Middle frontal gyrus (tissue), 1 donor: ENCODE data around the gene DCC.

ENCODE experiments used
- DNase-seq: peaks from one replicate; pipeline ENCODE4 v3.0.0-alpha.2; 2015; ENCODE audit warnings: low spot score; ENCODE audit errors: extremely low spot score

DCC gene

DNA sequence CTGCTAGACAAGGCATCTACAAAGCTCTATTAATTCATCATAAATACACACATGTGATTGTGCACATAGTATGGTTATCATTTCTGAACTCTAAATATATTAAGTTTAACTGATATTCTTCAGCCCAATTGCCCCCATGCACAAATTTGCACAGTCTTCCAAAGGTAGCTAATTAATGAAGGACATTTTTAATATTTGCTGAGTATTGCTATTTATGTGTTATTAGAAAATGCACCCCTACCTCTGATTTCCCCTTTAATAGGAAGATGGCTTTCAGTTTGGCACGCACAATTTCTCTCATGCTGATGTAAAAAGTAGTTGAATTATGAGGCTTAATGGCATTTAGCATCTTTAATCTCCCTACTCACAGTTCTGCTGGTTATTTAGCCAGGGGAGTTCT, 242.1 kb downstream of the DCC start:
- no peak for DNase-seq

DNA sequence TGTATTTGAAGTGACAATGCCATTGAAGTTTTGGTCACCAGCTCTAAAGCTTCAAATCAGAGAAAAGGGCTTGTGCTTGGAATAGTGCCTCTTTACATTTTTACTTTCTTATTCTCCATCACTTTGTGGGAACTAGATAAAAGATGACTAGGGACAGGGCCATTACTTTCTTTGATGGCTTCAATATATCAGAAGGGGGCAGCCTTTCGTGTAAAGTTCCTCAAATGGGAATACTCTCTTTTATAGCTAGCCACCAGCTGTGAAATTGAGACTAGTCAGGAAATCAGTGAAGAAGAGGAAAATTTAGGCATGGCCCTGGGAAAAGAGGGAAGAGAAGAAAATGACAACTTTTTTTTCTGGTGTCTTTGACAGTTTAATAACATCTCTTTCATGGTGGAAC, 242.5 kb downstream of the DCC start:
- no peak for DNase-seq

GRCh38 chr18:52588931-52589330, 248.9 kb downstream of the DCC start:
- no peak for DNase-seq

DNA sequence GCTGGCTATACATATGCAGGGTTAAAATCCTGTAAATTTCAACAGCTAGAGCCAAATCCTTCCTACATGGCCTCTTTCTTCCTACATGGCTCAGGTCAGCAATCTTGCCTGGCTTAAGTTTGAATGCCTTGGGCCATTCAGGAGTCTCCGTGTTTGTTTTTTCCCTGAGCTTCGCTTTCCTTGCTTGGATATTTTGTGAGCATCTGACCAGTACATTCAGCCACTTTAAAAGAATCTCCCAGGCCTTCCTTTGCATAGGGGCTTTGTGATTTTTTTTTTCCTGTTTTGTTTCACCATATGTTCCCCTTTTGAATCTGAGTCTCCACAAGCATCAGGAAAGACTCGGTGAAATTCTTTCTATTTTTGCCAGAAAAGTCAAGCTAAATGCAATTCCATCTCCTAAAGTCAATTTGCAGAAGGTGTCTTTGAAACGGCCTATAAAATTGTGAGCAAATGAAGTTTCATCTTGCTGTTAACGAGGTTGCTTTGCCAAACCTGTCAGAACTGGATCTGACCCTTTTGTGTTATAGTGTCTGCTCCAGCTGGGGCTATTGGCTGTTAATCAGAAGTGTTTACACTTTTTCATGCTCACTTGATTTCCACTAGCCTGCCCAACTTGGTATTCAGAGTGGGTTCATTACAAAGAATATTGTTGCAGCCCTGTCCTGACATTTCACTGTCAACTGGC, 256.9 kb downstream of the DCC start:
- DNase-seq: no peak

- no peak for DNase-seq
Observed at GRCh38 chr18:52598921-52599320, 258.9 kb downstream of the DCC start.

DNA sequence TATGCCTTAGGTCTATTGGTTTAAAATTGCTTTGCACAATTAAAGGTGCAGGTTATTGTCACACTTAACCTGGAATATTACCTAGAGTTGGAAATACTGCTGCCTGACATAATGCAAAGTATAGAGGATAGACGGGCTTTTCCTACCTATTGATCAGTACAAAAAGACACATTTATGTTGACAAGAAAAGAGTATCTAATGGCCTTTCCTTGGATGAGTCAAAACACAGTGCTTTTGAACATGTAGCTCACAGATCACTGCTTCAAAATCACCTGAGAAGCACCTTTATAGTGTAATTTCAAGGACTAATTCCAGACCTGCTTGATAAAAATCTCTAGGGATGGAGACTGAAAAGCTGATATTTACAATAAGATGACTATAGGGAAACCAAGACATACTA, 262.8 kb downstream of the DCC start:
- DNase-seq: no peak

GRCh38 chr18:52605345-52605744, 265.3 kb downstream of the DCC start:
- no peak for DNase-seq

DNA sequence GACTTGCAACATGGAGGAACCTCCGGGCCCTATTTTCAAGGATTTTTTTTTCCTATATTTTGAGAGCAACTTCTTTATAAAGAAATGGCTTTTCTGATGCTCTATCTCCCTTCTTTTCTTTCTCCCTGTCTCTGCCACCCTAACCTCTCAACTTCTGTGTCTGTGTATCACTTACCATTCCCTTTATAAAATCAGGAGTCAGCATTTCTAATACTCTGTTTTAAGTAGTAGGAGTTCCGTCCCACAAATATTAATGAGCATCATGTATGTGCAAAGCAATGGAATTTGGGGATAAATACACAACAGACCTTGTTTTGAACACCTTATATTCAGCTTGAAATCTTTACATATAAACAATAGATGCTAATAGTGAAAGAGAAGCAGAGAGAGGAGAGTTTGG, 268.0 kb downstream of the DCC start:
- no peak for DNase-seq

DNA sequence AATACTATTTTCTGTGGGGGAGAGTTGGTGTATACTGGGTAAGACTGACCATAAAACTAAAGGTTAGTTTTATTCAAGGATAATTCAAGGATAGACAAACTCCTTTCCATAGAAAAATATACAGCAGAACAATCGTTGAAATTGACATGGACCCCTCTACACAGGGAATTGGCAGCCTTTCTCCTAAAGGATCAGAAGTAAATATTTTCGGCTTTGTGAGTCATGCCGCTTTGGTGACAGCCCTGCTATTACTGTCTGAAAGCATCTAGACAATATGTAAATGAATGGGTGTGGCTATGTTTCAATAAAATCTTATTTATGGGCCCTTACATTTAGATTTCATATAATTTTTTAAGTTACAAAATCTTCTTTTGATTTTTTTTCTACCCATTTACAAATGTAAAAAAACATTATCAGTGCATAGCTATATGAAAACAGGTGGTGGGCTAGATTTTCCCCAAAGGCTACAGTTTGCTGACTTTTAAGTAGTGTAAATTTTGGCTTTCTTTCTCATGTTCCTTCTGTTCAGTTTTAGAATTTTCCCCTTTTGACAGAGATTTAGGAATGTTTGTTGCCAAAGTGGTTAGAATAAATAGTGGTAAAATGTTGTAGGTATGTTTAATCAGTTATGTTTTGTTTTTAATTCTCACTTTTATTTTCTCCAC, 270.6 kb downstream of the DCC start:
- no peak for DNase-seq

DNA sequence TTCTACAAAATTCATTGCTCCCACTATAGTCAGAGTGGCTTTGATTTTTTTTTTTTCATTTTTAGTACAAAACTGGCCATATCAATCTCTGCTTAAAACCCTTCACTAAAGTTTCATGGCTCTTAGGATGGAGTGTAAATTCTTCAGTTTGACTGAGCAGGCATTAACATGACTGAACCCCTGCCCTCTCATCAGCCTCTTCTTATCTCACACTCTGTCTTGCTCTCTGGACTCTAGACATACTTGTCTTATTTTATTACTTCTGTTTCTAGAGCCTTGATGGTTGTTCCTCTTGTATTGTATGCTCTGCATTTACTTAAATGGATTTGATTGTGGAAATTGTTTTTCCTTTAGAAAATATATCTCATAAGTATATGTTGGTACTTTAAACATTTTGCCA, 272.4 kb downstream of the DCC start:
- DNase-seq: no peak

DNA sequence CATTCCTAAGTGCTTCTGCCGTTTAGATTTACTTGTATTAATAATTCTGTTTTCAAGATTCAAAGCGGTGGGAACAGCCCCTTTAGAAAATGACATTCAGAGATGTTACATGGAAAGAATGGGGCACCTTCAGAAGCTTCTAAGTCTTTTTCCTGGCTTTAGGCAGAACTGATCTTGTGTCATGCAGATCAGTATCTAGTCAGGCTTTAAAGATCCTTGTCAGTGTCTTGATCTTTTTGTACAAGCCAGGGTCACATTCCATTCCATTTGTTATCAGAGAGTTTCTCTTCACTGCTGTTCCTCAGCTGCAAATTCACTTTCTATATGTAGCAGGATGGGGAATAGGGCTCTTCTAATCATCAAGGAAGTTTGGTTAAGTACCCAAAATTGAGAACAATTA, 275.3 kb downstream of the DCC start:
- DNase-seq: no peak

GRCh38 chr18:52615943-52616342, 275.9 kb downstream of the DCC start:
- DNase-seq: no peak

DNA sequence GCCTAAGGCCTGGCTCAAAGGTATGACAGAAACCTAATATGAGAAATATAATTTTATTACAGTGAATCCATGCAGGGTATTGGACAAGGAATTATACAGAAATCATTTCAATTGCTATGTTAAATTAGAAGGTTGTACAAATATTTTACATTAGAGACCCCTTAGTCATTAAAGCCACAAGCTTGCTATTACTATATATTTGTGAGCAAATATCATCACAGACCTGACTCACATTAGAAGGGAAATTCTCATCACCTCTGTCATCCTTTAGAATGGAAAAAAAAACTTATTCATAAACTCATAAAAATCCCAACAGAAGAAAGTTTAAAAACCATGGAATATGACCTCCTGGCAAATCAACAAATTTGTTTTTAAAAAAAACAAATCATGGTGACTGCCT, 277.9 kb downstream of the DCC start:
- no peak for DNase-seq

DNA sequence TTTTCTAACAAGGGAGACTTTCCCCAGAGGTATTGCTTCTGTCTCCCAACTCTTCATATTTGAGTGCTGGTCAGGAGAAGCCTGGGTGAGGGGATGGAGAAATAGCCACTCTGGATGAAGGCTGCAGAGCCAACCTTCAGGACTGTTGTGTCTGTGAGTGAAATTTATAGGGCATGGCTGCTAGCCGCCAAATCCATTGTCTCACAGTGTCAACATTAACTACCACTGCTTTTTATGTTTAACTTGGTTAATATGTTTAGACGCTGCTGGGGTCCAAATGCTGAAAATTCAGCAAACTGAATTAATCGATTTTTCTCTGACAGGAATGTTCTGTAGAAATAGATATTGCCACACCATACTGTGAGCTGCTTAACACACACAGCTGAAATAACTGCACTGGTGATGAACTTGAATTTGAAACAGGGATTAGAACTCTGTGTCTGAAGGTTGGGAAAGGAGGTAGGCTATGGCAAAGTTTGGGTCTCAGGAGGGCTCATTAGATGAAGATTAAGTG, 281.0 kb downstream of the DCC start:
- DNase-seq: no peak

- DNase-seq: no peak
Observed at GRCh38 chr18:52624702-52625101, 284.7 kb downstream of the DCC start.

GRCh38 chr18:52636536-52636935, 296.5 kb downstream of the DCC start:
- no peak for DNase-seq

GRCh38 chr18:52648201-52648600, 308.2 kb downstream of the DCC start:
- no peak for DNase-seq

GRCh38 chr18:52652391-52652790, 312.4 kb downstream of the DCC start:
- no peak for DNase-seq

GRCh38 chr18:52657043-52657805, 317.2 kb downstream of the DCC start:
- no peak for DNase-seq

GRCh38 chr18:52667463-52668065, 327.6 kb downstream of the DCC start:
- DNase-seq: no peak

DNA sequence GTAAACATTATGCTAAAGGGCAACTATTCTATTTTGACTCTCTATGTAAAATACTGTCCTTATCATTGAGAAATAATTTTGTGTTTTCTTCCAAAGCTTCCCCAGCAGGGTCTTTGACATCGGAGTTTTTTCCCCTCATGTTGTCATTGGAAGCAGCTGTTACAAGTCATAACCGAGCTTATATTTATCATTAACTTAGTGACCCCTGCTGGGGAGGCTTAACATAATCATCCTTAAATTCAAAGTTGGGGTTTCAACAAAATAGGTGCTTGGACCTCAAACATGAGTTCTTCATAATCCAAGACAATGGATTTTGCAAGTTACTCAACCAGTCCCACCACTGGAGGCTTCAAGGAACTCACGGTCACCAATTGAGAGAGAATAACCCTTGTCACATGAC, 330.9 kb downstream of the DCC start:
- DNase-seq: peak; percentile 18

- DNase-seq: no peak
Observed at GRCh38 chr18:52678034-52678433, 338.0 kb downstream of the DCC start.
